HG02884 (cell line): ENCODE measurements around the gene PON1.

ENCODE experiments used
- ATAC-seq: cut with Tn5 transposase; IDR thresholded peaks from one replicate; pipeline ENCODE4 v1.9.1; 2021; ENCODE audit warnings: mild to moderate bottlenecking, moderate library complexity; ENCODE audit not compliant: unreplicated experiment

PON1 gene

GRCh38 chr7:95317966-95318365 lies 6.4 kb downstream of the PON1 start:
- no peak for ATAC-seq

DNA sequence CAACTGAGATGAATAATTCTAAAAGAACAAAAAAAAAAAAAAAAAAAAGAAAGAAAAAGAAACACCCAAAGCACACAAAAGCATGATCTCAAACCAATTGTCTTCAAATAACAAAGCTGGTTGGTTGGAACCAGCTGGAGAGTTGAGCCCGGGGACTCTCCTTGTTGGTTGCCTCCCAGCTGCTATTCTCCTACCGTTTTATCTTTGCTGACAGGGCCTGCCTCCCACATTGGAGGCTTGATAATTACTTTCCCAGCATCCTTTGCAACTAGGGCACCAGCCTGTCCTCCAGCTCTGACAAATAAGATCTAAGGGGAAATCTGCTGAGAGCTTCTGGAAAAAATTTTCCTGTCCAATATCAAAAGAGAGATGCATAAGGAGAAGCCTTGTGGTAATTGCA lies 6.8 kb downstream of the PON1 start:
- no peak for ATAC-seq

DNA sequence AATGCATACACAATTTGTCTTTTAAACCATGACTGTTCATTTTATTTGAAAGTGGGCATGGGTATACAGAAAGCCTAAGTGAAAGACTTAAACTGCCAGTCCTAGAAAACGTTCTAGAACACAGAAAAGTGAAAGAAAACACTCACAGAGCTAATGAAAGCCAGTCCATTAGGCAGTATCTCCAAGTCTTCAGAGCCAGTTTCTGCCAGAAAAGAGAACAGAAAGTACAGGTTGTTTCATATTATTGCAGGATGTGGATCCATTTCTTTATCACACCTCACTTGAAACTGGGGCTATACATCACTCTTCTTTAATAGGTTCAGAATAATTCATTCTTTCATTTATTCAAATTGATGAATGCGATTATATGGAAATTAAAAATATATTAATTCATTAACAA lies 7.7 kb downstream of the PON1 start:
- no peak for ATAC-seq

DNA sequence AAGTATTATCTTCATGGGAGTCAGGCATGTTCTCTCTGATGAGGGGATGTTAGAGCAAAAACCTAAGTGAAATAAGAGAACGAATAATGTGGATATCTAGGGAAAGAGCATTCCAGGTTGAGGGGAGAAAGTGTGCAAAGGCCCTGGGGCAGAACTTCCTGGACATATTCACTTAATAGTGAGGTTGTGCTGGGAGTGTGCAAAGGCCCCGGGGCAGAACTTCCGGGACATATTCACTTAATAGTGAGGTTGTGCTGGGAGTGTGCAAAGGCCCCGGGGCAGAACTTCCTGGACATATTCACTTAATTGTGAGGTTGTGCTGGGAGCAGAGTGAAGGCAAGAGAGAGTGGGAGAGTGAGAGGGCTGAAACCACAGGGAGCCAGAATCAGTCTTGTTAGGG lies 11.8 kb downstream of the PON1 start:
- ATAC-seq, result no peak

DNA sequence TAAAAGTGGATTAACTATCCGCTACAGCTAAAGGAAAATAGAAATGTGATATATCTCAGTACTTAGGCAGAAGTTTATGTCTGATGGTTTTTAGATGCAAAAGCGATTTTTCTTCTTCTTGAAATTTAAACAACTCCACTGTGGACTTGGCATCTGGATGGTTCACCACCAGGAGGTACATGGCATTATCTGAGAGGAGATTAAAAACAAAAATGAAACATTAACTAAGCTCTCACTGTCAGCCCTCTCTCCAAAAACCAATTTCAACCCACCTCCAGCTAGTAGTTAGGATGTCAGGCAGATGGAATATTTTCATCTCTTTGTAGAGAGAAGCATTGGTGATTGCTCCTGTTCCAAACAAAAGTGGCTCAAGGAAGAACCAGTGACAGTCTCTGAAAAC lies 12.9 kb downstream of the PON1 start:
- ATAC-seq, result no peak

GRCh38 chr7:95309951-95310350 lies 14.4 kb downstream of the PON1 start:
- ATAC-seq, result no peak

GRCh38 chr7:95304990-95305389 lies 19.3 kb downstream of the PON1 start:
- ATAC-seq, result no peak

GRCh38 chr7:95303013-95303905 lies 21.1 kb downstream of the PON1 start:
- no peak for ATAC-seq

DNA sequence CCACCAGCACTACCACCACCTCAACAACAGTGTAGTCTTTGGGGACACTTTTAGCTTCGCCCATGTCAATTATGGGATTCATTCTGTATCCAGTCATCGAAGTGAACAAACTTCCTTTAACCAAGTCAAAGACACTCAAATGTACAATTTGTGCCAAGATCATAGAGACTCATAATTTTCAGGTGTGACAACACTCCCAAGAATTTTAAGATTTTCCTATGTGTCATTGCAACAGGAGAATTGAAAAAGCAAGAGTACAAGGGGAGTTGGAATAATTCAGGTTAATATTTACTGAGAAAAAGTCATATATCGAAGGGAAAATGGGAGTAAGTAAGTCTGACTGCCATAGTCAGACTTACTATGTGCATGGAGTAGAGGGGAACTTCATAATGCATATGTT lies 26.2 kb downstream of the PON1 start:
- no peak for ATAC-seq

- ATAC-seq, result no peak
Measured at GRCh38 chr7:95297041-95297440, 27.3 kb downstream of the PON1 start.

DNA sequence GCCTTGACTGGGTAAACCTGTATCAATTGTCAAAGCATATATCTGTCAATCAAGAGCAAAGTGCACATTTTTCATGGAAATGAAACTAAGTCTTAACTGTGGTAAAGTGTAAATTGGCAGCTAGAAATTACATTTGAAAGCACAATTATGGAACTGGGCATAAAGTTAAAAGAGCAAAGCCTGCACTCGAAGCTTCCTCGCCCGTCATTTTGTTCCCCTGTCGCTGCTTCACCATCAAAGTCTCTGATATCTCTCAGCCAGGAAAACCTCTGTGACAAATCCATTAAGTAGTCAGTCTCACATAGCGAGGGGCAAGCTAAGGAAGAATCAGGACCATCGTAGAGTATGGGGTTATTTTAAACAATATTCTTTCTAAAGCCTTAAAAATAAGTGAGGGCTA lies 27.9 kb downstream of the PON1 start:
- ATAC-seq, result no peak

- no peak for ATAC-seq
Measured at GRCh38 chr7:95295397-95295796, 28.9 kb downstream of the PON1 start.

- ATAC-seq, result no peak
Measured at GRCh38 chr7:95290166-95290830, 34.0 kb downstream of the PON1 start.

- ATAC-seq, result no peak
Measured at GRCh38 chr7:95286096-95286495, 38.2 kb downstream of the PON1 start.

GRCh38 chr7:95279417-95279816 lies 44.9 kb downstream of the PON1 start:
- ATAC-seq, result no peak

GRCh38 chr7:95276114-95276513 lies 48.2 kb downstream of the PON1 start:
- no peak for ATAC-seq

DNA sequence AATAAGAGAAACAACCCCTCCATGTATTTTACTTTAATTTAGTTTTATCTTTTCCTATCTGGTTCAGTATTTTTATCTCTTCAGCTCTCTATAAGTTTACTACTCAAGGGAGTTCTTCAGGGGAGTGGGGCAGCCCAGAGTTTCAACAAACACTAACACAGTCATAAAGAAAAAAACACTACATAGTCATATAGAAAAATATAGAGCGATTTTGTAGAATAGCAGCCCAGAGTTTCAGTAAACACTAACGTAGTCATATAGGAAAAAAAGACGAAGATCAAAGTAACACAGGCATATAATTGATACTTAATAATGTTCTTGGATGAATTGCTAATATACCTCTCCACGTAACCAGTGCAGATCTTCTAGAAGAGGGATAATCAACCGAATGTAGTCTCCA lies 54.7 kb downstream of the PON1 start:
- no peak for ATAC-seq

- ATAC-seq, result no peak
Measured at GRCh38 chr7:95267754-95268153, 56.6 kb downstream of the PON1 start.

DNA sequence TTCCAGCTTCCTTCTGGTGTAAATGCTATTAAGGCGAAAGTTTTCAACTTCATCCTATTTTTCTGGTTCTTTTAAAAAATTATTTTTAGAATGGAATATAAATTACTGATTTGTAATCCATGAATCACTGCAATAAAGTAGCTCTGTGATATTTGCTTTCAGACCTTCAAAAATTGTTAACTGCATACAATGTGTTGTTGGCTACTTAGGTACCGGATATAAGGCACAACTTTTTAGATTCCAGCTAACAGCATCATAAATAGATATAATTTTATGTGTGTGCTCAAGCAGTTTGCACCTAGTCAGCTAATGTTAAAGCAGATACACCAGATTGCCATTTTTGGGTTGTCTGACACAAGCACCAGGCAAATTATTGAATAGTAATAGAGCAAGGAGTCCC lies 58.7 kb downstream of the PON1 start:
- ATAC-seq, result no peak

GRCh38 chr7:95264363-95264891 lies 59.9 kb downstream of the PON1 start:
- no peak for ATAC-seq

GRCh38 chr7:95263785-95264362 lies 60.5 kb downstream of the PON1 start:
- no peak for ATAC-seq

DNA sequence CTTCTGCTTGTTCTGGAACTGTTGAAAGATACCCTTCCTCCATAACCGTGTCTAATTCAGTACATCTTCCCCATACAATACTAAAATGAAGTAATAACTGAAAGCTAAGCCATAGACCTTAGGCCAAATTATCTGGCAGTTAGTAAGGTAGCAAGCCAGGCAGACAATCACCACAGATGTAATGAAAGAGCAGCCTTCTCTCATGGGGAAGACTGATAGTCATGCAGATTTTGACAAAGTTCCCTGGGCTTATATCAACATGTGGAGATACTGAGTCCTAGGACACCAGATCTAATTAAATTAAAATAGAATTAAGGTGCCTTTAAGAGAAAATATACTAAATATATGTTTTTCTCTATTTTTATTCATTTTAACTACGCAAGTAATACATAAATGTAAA lies 61.5 kb downstream of the PON1 start:
- no peak for ATAC-seq
